ENCODE results near the gene KRT75. TPM values are rescaled to one million over a fixed set of nuclear protein-coding genes. Genes with fewer than 3 reads are reported as not detected.

KRT75 gene
- total RNA-seq, 3 donors from 2014 or later, result not detected

DNA sequence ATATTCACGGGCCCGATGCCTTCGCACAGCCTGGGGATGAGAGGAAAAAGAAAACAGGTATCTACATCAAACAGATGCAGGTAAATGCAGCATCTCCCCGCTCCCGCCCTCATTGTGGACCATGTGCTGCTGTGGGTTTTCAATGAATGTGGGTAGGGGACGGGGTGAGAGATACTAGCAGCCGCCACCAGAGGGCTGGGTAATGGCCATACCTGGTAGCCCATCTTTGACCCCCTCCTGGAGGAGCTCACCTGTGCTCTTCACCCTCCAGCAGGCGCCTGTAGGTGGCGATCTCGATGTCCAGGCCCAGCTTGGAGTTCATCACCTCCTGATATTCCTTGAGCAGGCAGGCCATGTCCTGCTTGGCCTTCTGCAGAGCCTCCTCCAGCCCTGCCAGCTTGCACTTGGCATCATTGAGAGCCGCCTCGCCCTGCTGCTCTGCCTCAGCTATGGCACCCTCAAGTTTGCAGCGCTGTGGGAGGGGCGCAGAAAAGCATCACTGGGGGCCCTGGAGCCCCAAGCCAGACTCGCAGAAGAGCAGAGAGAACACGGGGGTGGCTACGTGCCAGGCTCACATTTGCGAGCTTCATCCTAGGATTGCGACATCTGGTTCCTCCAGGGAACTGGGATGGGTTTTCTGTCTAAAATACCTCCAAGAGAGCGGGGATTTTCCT, 38.3 kb downstream of the KRT75 start:
- peaks cover 0 to 3% of the 10 kb centered on the region in 2 donors for H3K4me1 ChIP-seq
- no peak for DNase-seq (ENCODE audit: low spot score in 2 of 2)
- H3K27me3 ChIP-seq, result peaks cover 0 to 3% of the 10 kb centered on the region in 2 donors
- no peaks in the 10 kb centered on the region for H3K36me3 ChIP-seq
- H3K4me3 ChIP-seq, result no peak overlapping the region
- intact Hi-C loops (cut with DNase I; ENCODE audit: low total_unique reads), result no loop called here
- H3K9me3 ChIP-seq, result no peaks in the 10 kb centered on the region
- H3K27ac ChIP-seq, result no peak overlapping the region
- no peak for TF ChIP-seq POLR2AphosphoS5 (IDR thresholded peaks at IDR 0.05)
- TF ChIP-seq, protein P1, sequence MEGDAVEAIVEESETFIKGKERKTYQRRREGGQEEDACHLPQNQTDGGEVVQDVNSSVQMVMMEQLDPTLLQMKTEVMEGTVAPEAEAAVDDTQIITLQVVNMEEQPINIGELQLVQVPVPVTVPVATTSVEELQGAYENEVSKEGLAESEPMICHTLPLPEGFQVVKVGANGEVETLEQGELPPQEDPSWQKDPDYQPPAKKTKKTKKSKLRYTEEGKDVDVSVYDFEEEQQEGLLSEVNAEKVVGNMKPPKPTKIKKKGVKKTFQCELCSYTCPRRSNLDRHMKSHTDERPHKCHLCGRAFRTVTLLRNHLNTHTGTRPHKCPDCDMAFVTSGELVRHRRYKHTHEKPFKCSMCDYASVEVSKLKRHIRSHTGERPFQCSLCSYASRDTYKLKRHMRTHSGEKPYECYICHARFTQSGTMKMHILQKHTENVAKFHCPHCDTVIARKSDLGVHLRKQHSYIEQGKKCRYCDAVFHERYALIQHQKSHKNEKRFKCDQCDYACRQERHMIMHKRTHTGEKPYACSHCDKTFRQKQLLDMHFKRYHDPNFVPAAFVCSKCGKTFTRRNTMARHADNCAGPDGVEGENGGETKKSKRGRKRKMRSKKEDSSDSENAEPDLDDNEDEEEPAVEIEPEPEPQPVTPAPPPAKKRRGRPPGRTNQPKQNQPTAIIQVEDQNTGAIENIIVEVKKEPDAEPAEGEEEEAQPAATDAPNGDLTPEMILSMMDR (IDR thresholded peaks at IDR 0.05), result peak in 1 of 3 donors; percentile 50
- TF ChIP-seq POLR2A (IDR thresholded peaks at IDR 0.05), result no peak

- intact Hi-C loops (cut with DNase I; ENCODE audit: low total_unique reads), result no loop called here
- TF ChIP-seq POLR2A (IDR thresholded peaks at IDR 0.05), result no peak
- TF ChIP-seq POLR2AphosphoS5 (IDR thresholded peaks at IDR 0.05), result no peak
- TF ChIP-seq, protein P1 (IDR thresholded peaks at IDR 0.05), result no peak
- no peak for DNase-seq (ENCODE audit: low spot score in 2 of 2)
- H3K9me3 ChIP-seq, result no peaks in the 10 kb centered on the region
- peaks cover 0 to 3% of the 10 kb centered on the region in 2 donors for H3K27me3 ChIP-seq
- H3K4me3 ChIP-seq, result no peak overlapping the region
- no peak overlapping the region for H3K27ac ChIP-seq
- H3K36me3 ChIP-seq, result no peaks in the 10 kb centered on the region
- peaks cover 0 to 3% of the 10 kb centered on the region in 2 donors for H3K4me1 ChIP-seq
Measured at GRCh38 chr12:52394836-52395405, 39.2 kb downstream of the KRT75 start.

- Histone ChIP-seq H3K4me1 (peaks cover 0 to 3% of the 10 kb centered on the region in 2 donors), H3K4me3 (no peak overlapping the region), H3K27me3 (no peaks in the 10 kb centered on the region), H3K27ac (peak overlapping the region in 1 of 2 donors; percentile 29), H3K36me3 (no peaks in the 10 kb centered on the region), H3K9me3 (no peaks in the 10 kb centered on the region)
- TF ChIP-seq POLR2AphosphoS5 (IDR thresholded peaks at IDR 0.05) (no peak), POLR2A (IDR thresholded peaks at IDR 0.05) (no peak)
- TF ChIP-seq, protein P1 (IDR thresholded peaks at IDR 0.05), result no peak
- no peak for DNase-seq (ENCODE audit: low spot score in 2 of 2)
- intact Hi-C loops (cut with DNase I; ENCODE audit: low total_unique reads), result no loop called here
Measured at GRCh38 chr12:52392465-52393007, 41.6 kb downstream of the KRT75 start.

- Histone ChIP-seq H3K27me3 (no peaks in the 10 kb centered on the region), H3K4me1 (peaks cover 0 to 3% of the 10 kb centered on the region in 2 donors), H3K36me3 (no peaks in the 10 kb centered on the region), H3K9me3 (no peaks in the 10 kb centered on the region), H3K27ac (peak overlapping the region; percentile 21 to 81), H3K4me3 (no peak overlapping the region)
- peak in 1 of 2 donors; percentile 35 for DNase-seq (ENCODE audit: low spot score in 2 of 2)
- TF ChIP-seq POLR2AphosphoS5 (IDR thresholded peaks at IDR 0.05), result no peak
- TF ChIP-seq POLR2A (IDR thresholded peaks at IDR 0.05), result no peak
- TF ChIP-seq, protein P1 (IDR thresholded peaks at IDR 0.05), result no peak
- intact Hi-C loops (cut with DNase I; ENCODE audit: low total_unique reads), result no loop called here
Measured at GRCh38 chr12:52391618-52392002, 42.6 kb downstream of the KRT75 start.
